ENCODE data around the gene MYH10. TPM values are rescaled to one million over a fixed set of nuclear protein-coding genes. Genes with fewer than 3 reads are reported as not detected.

The MYH10 gene
- total RNA-seq, 1 donor from 2014 or later, result 218 TPM

GRCh38 chr17:8469964-8470363, 160.6 kb downstream of the MYH10 start:
- Mint-ChIP-seq H3K4me1 (ENCODE audit: low read depth, unreplicated experiment) (peaks cover 31% of the 10 kb centered on the region), H3K36me3 (ENCODE audit: unreplicated experiment) (peaks cover 8% of the 10 kb centered on the region), H3K27me3 (ENCODE audit: unreplicated experiment) (peaks cover 6% of the 10 kb centered on the region), H3K4me3 (ENCODE audit: unreplicated experiment) (no peak overlapping the region), H3K9me3 (ENCODE audit: unreplicated experiment) (peaks cover 7% of the 10 kb centered on the region), H3K27ac (ENCODE audit: unreplicated experiment) (no peak overlapping the region)
- no peak for DNase-seq
- no peak for TF ChIP-seq CTCF (IDR thresholded peaks at IDR 0.05; ENCODE audit: partially characterized antibody, unreplicated experiment)

DNA sequence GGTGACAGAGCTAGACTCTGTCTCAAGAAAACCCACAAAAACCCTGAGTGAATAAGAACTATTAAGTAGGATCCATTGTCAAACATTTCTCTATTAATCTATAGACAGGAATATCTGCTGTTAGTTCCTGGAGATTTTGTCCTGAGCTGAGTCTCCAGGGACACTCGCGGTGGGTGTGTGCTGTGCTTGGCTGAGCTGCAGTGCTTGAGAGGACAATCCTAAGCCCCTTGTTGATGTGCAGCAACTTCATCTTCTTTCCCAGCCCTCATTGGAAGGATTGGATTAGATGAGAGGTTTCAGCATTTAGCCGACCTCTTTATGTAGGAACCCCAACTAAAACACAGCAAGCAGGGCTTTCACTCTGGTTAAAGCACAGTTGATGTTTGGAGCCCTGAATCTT, 161.5 kb downstream of the MYH10 start:
- Mint-ChIP-seq H3K27me3 (ENCODE audit: unreplicated experiment) (peaks cover 3% of the 10 kb centered on the region), H3K9me3 (ENCODE audit: unreplicated experiment) (no peaks in the 10 kb centered on the region), H3K36me3 (ENCODE audit: unreplicated experiment) (peaks cover 1% of the 10 kb centered on the region), H3K27ac (ENCODE audit: unreplicated experiment) (no peak overlapping the region), H3K4me3 (ENCODE audit: unreplicated experiment) (no peak overlapping the region), H3K4me1 (ENCODE audit: low read depth, unreplicated experiment) (peaks cover 38% of the 10 kb centered on the region)
- DNase-seq, result no peak
- no peak for TF ChIP-seq CTCF (IDR thresholded peaks at IDR 0.05; ENCODE audit: partially characterized antibody, unreplicated experiment)

DNA sequence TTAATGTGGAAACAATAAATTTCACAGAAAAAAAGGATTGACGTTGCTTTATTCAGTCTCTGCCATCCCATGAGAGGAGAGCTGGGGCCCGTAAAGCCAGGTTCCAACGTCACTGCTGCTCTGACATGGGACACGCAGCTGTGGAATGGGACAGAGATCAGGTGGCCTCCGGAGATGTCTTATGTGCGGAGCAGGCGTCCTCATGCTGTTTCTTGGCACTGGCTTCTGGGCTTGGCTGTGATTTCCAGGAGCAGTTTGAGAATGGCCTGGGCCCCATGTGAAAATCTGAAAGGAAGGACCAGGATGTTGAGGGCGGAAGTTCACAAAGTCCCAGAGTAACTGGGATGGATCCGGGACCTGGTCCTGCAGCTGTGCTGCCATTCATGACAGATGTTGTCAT, 162.4 kb downstream of the MYH10 start:
- H3K4me3 Mint-ChIP-seq (ENCODE audit: unreplicated experiment), result no peak overlapping the region
- DNase-seq, result no peak
- peaks cover 3% of the 10 kb centered on the region for H3K27me3 Mint-ChIP-seq (ENCODE audit: unreplicated experiment)
- H3K36me3 Mint-ChIP-seq (ENCODE audit: unreplicated experiment), result no peaks in the 10 kb centered on the region
- peaks cover under 1% of the 10 kb centered on the region for H3K9me3 Mint-ChIP-seq (ENCODE audit: unreplicated experiment)
- TF ChIP-seq CTCF (IDR thresholded peaks at IDR 0.05; ENCODE audit: partially characterized antibody, unreplicated experiment), result no peak
- H3K4me1 Mint-ChIP-seq (ENCODE audit: low read depth, unreplicated experiment), result peaks cover 41% of the 10 kb centered on the region
- peak overlapping the region; percentile 43 for H3K27ac Mint-ChIP-seq (ENCODE audit: unreplicated experiment)

- no peak overlapping the region for H3K4me3 Mint-ChIP-seq (ENCODE audit: unreplicated experiment)
Observed at GRCh38 chr17:8467527-8467926, 163.0 kb downstream of the MYH10 start.

DNA sequence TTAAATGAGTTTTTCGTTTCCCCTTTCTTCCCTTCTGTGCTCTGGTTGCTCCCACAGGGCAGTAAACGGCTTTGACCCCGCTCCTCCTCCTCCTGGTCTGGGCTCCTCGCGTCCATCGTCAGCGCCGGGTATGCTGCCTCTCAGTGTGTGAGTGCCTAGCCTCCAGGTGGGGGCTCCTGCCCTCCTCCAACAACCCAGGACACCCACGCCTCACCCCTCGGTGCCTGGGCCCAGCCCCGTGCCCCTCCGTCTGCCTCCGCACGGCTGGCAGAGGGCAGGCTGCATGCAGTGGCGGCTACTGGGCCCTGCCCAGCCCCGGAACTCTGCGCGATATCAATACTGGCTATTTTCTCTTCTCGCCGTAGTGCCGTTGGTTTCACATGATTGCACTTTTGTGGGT, 163.7 kb downstream of the MYH10 start:
- H3K27me3 Mint-ChIP-seq (ENCODE audit: unreplicated experiment), result peaks cover 3% of the 10 kb centered on the region
- peaks cover 3% of the 10 kb centered on the region for H3K9me3 Mint-ChIP-seq (ENCODE audit: unreplicated experiment)
- H3K4me3 Mint-ChIP-seq (ENCODE audit: unreplicated experiment), result no peak overlapping the region
- TF ChIP-seq CTCF (IDR thresholded peaks at IDR 0.05; ENCODE audit: partially characterized antibody, unreplicated experiment), result no peak
- H3K4me1 Mint-ChIP-seq (ENCODE audit: low read depth, unreplicated experiment), result peaks cover 43% of the 10 kb centered on the region
- H3K36me3 Mint-ChIP-seq (ENCODE audit: unreplicated experiment), result no peaks in the 10 kb centered on the region
- peak overlapping the region; percentile 24 for H3K27ac Mint-ChIP-seq (ENCODE audit: unreplicated experiment)
- DNase-seq, result no peak

More at GRCh38 chr17:8467527-8467926, 163.0 kb downstream of the MYH10 start:
- no peaks in the 10 kb centered on the region for H3K36me3 Mint-ChIP-seq (ENCODE audit: unreplicated experiment)
- no peak for DNase-seq
- peak overlapping the region; percentile 52 for H3K27ac Mint-ChIP-seq (ENCODE audit: unreplicated experiment)
- peaks cover 3% of the 10 kb centered on the region for H3K9me3 Mint-ChIP-seq (ENCODE audit: unreplicated experiment)
- TF ChIP-seq CTCF (IDR thresholded peaks at IDR 0.05; ENCODE audit: partially characterized antibody, unreplicated experiment), result no peak
- H3K27me3 Mint-ChIP-seq (ENCODE audit: unreplicated experiment), result peaks cover 3% of the 10 kb centered on the region
- H3K4me1 Mint-ChIP-seq (ENCODE audit: low read depth, unreplicated experiment), result peaks cover 43% of the 10 kb centered on the region

All from glutamatergic neuron (in vitro differentiated cells).